ENCODE data around the gene KLHDC10. TPM values are rescaled to one million over a fixed set of nuclear protein-coding genes. Genes with fewer than 3 reads are reported as not detected.
"Not testable (repeated sequence)": the region's sequence is repeated elsewhere in the genome, so short reads cannot be mapped to it uniquely, and the experiment has no call there.

Gene KLHDC10
- total RNA-seq, 2 donors from 2014 or later, result 11.5 to 14.9 TPM

DNA sequence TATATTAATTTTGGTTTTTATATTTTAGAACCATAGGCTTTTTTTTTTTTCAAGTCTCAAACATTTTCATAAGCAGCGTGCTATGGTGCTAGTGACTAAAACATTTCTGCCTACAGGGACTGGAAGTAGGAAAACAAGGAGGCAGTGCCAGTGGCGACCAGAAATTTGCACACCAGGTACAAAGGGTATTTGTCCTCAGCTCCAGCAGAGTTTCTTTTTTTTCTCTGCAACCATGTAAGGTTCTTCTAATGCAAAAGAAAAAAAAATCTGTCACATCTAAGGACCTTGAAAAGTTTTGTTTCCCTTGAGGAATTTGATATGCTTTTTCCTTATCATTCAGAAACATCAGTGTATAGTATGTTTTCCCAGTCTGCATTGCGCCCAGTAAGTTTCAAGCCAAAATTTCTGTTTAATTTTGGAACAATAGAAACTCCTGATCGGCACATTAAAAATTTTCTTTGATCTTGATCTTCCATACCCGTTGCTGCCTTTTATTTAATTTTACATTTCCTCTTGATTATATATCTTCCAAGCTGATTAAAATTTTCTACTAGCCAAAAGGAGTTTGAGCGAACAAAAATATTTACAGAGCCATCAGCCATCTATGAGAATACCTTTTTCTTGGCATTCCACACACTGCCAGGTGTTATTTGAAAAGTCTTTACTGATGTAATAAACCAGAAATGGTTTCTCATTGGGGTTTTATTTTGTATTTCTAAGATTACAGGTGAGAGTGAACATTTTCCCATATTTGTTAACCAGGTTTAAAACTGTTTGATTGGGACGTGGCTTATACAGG, 956 bp upstream of the KLHDC10 start:
- Mint-ChIP-seq H3K36me3 (no peaks in the 10 kb centered on the region), H3K9me3 (no peaks in the 10 kb centered on the region), H3K27ac (peak overlapping the region; percentile 65 to 73)
- ATAC-seq (no peak), DNase-seq (ENCODE audit: low spot score in 2 of 2) (no peak)

DNA sequence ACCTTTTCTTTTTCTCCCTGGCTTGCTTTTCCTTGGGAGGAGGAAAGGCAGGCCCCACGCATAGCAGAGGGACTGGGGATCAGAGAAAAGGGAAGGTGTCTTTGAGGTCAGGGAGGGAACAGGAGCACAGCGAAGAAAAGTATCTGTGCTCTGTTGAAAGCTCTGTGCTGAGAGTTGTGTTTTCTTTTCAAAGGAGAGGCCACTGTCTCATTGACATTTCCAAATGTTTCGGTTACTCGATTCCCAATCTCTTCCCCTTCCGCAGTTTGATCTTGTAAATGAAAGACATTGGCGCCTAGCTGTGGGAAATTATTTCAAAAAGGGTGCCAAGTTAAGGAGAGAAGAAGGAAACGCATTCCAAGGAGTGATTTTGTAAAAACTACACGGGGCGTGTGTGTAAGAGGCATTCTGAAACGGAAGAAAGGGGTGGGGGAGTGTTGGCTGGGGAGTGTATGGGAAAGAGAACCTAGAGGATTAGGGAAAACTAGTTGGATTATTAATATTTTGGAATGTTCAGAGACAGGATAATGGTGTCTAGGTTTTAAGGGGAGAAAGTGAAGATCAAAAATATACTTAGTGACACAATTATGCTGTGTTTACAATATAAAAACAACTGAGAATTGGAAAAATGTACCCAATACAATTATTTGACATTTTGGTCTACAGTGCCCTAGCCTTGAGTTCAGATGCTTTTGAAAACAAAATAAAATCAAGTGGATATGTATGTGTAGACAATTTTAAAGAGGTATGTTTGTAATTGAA, 708 bp downstream of the KLHDC10 start:
- ATAC-seq (no peak), DNase-seq (ENCODE audit: low spot score in 2 of 2) (no peak)
- H3K9me3 Mint-ChIP-seq, result no peaks in the 10 kb centered on the region
- peak overlapping the region; percentile 73 to 96 for H3K27ac Mint-ChIP-seq
- H3K36me3 Mint-ChIP-seq, result no peaks in the 10 kb centered on the region

DNA sequence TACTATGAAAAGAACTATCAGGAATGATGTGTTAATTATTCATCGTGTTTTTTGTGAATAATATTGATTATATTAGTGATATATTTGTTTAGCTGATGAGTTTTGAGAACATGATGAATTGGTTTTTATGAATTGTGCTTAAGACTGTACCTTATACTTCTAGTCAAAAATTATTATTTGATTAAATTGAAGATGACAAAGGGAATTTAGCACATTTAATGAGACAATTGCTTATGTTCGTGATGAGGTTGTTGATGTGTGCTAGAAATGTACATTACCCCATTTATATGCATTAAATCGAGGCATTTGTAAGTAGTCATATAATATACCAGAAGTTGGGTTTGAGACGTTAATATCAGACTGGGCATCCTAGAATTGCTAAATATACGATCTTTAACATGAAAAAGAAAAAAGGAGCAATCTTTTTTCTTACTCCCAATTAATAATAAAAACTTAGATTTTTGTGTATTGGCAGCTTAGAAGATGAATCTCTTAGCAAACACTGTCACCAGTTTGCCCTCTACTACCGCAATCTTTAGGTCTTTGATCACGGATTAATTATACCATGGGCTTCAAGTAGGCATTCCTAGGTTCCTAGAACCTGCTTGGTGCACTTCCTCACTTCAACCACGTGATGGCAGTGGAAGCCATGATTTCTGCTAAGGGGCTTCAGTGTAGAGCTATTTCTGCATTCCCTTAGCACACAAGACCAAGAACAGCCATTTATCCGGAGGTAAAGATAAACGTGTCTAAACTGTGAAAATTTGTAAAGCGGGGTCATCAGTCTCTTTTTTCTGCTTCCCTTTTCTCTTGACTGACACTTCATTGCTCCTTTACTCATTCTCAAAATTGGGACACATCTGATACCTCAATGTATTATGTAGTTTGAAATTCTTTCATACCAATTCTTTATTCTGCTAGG, 1.6 kb downstream of the KLHDC10 start:
- Mint-ChIP-seq H3K27ac (peak overlapping the region in 1 of 2 donors; percentile 73), H3K36me3 (no peaks in the 10 kb centered on the region), H3K9me3 (no peaks in the 10 kb centered on the region)
- peak in 1 of 2 donors; percentile 57 for DNase-seq (ENCODE audit: low spot score in 2 of 2)
- no peak for ATAC-seq

- H3K36me3 Mint-ChIP-seq, result peaks cover 0 to 6% of the 10 kb centered on the region in 2 donors
- H3K27ac Mint-ChIP-seq, result no peak overlapping the region
- H3K9me3 Mint-ChIP-seq, result no peaks in the 10 kb centered on the region
- DNase-seq (ENCODE audit: low spot score in 2 of 2) (no peak), ATAC-seq (peak in 1 of 2 donors; percentile 48)
Measured at GRCh38 chr7:130079846-130080394, 9.6 kb downstream of the KLHDC10 start.

DNA sequence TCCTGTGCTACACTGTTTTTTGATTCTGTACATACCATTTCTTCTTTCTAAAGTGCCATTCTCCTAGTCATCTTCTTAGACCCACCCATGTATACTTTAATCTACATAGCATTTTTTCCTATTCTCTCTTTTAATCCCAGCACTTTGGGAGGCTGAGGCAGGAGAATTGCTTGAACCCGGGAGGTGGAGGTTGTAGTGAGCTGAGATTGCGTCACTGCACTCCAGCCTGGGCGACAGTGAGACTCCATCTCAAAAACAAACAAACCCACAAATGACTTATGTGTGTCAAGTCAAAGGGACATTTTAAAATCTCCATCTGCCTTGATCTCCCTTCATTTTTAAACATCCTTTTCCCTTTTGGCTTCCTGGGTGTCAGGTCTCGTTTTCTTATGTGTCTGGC, 13.2 kb downstream of the KLHDC10 start:
- not testable (repeated sequence) for H3K9me3 Mint-ChIP-seq; DNase-seq (ENCODE audit: low spot score in 2 of 2); H3K27ac Mint-ChIP-seq; ATAC-seq; H3K36me3 Mint-ChIP-seq

GRCh38 chr7:130084037-130084875, 13.9 kb downstream of the KLHDC10 start:
- Mint-ChIP-seq H3K27ac (no peak overlapping the region), H3K9me3 (no peaks in the 10 kb centered on the region), H3K36me3 (peaks cover 0 to 6% of the 10 kb centered on the region in 2 donors)
- no peak for DNase-seq (ENCODE audit: low spot score in 2 of 2)
- ATAC-seq, result no peak

GRCh38 chr7:130085235-130085634, 14.9 kb downstream of the KLHDC10 start:
- not testable (repeated sequence) for H3K9me3 Mint-ChIP-seq; H3K36me3 Mint-ChIP-seq; ATAC-seq; DNase-seq (ENCODE audit: low spot score in 2 of 2)
- peak overlapping the region in 1 of 2 donors; percentile 53 for H3K27ac Mint-ChIP-seq

GRCh38 chr7:130086938-130087337, 16.6 kb downstream of the KLHDC10 start:
- Mint-ChIP-seq H3K27ac (no peak overlapping the region), H3K36me3 (peaks cover 0 to 6% of the 10 kb centered on the region in 2 donors), H3K9me3 (no peaks in the 10 kb centered on the region)
- ATAC-seq (no peak), DNase-seq (ENCODE audit: low spot score in 2 of 2) (no peak)

DNA sequence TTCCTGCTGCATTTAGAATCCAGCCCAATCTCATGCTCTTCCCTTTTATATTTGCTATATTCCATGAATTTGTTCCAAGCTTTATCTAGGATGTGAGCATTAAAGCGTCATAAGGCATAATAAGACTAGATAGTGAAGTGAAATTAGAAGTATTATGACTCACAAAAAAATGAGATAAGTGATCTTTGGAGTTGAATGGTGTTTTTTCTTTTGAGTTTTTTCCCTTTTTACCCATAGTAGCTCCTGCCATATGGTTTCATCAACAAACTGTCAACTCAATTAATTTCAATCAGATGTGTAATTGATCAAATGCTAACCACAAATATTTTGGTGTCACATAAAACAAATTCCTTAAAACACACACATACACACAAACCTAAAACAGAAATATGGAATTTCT, 17.0 kb downstream of the KLHDC10 start:
- Mint-ChIP-seq H3K27ac (no peak overlapping the region), H3K36me3 (peaks cover 0 to 6% of the 10 kb centered on the region in 2 donors), H3K9me3 (no peaks in the 10 kb centered on the region)
- no peak for ATAC-seq
- DNase-seq (ENCODE audit: low spot score in 2 of 2), result no peak

GRCh38 chr7:130090745-130091532, 20.6 kb downstream of the KLHDC10 start:
- no peak overlapping the region for H3K27ac Mint-ChIP-seq

DNA sequence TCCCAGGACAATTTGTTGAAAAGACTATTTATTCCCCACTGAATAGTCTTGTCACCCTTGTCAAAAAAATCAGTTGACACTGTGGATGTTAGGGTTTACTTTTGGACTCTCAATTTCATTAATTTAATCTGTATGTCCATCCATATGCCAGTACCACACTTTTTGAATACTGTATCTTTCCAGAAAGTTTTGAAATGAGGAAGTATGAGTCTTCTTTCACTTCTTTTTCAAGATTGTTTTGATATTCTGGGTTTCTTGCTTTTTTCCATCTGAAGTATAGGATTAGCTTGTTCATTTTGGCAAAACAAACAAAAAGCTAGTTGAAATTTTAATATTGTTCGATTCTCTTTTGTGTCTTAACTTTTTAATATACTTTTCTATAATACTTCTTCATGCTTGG, 21.7 kb downstream of the KLHDC10 start:
- DNase-seq (ENCODE audit: low spot score in 2 of 2) (no peak), ATAC-seq (no peak)
- Mint-ChIP-seq H3K27ac (no peak overlapping the region), H3K9me3 (no peaks in the 10 kb centered on the region), H3K36me3 (no peaks in the 10 kb centered on the region)

More at GRCh38 chr7:130090745-130091532, 20.6 kb downstream of the KLHDC10 start:
- no peak for DNase-seq (ENCODE audit: low spot score in 2 of 2)
- ATAC-seq, result peak; percentile 74 to 92
- Mint-ChIP-seq H3K36me3 (no peaks in the 10 kb centered on the region), H3K9me3 (no peaks in the 10 kb centered on the region)

DNA sequence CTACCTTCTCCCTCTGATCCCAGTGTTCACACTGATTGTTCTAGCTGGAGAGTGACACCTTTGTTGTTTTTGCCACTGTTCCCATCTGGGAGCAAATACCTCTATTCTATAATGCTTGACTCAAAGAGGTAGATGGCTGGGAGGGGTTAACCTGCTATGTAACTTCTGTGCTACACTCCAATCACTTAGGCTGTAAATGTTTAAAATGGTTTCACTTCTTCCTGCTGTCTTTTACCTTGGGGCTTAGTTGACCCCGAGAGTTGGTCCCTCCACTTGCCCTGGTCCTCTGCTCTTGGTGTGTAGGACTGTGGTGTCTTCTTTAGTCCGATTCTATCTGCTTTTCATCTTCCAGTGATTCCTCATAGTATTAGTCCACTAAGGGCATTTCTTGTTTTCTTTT, 22.3 kb downstream of the KLHDC10 start:
- DNase-seq (ENCODE audit: low spot score in 2 of 2) (no peak), ATAC-seq (no peak)
- Mint-ChIP-seq H3K36me3 (no peaks in the 10 kb centered on the region), H3K9me3 (no peaks in the 10 kb centered on the region), H3K27ac (no peak overlapping the region)

DNA sequence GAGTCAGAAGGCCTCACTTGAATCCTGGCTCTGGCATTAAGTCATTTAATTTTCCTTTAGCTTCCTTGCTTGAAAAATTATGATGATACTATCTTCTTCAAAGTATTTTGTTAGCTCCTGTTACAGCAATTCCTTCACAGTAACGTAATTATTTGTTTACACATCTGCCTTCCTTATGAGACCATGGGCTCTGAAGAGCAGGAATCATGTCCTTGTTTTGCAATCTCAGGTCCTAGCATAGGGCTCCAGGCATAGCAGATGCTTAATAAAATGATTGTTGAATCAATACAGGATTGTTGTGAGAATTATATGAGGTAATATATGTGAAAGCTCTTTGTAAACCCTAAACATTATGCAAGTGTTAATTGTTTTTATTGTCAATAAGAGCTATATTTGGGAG, 25.5 kb downstream of the KLHDC10 start:
- ATAC-seq, result no peak
- no peak for DNase-seq (ENCODE audit: low spot score in 2 of 2)
- Mint-ChIP-seq H3K27ac (no peak overlapping the region), H3K36me3 (no peaks in the 10 kb centered on the region), H3K9me3 (no peaks in the 10 kb centered on the region)

GRCh38 chr7:130096243-130096827, 26.0 kb downstream of the KLHDC10 start:
- no peak for DNase-seq (ENCODE audit: low spot score in 2 of 2)
- no peaks in the 10 kb centered on the region for H3K9me3 Mint-ChIP-seq
- no peaks in the 10 kb centered on the region for H3K36me3 Mint-ChIP-seq
- ATAC-seq, result no peak
- H3K27ac Mint-ChIP-seq, result no peak overlapping the region

- no peaks in the 10 kb centered on the region for H3K9me3 Mint-ChIP-seq
- no peak for ATAC-seq
- DNase-seq (ENCODE audit: low spot score in 2 of 2), result no peak
Measured at GRCh38 chr7:130099331-130099730, 29.0 kb downstream of the KLHDC10 start.

More at GRCh38 chr7:130099331-130099730, 29.0 kb downstream of the KLHDC10 start:
- Mint-ChIP-seq H3K36me3 (no peaks in the 10 kb centered on the region), H3K27ac (no peak overlapping the region)

All from activated naive CD4-positive, alpha-beta T cell treated with anti-CD3 and anti-CD28 coated beads, Interleukin-2, amount 50 U/mL, for 72 hours (primary cell).